ENCODE data around the gene UNCX.
A peak's percentile ranks its signal among the peaks of the same experiment; 100 is the strongest.

- TF ChIP-seq CTCF (conservative IDR thresholded peaks at IDR 0.05; ENCODE audit: low read depth in 2 of 2) (no peak), EZH2 (IDR thresholded peaks at IDR 0.05; ENCODE audit: low read depth, unreplicated experiment) (peak; percentile 15), ETS1 (IDR thresholded peaks at IDR 0.05) (no peak), EZH2phosphoT487 (IDR thresholded peaks at IDR 0.05; ENCODE audit: unreplicated experiment) (no peak)
Observed at GRCh38 chr7:1225030-1225429, 7.6 kb upstream of the UNCX start.
